ENCODE measurements around the gene DAZAP1.

DNA sequence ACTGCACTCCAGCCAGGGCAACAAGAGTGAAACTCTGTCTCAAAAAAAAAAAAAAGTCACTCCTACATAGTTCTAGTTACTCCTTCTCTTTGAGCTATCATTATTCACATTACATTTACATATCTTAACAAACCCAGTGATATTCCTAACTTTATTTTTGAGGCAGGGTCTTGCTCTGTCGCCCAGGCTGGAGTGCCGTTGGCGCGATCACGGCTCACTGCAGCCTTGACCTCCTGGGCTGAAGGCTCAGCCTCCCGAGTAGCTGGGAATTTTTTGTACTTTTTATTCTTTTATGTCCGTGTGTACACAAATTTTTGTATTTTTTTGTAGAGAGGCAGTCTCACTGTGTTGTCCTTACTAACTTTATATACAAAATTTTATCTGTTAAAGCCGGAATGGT lies 30.2 kb downstream of the DAZAP1 start:
- TF ChIP-seq POLR2AphosphoS5 (IDR thresholded peaks at IDR 0.05) (no peak), POLR2A (IDR thresholded peaks at IDR 0.05) (no peak), EP300 (IDR thresholded peaks at IDR 0.05) (no peak)

Data from gastroesophageal sphincter (tissue), 2 donors.